PC-9 (cell line): ENCODE measurements around the gene MAP3K20. TPM values are rescaled to one million over a fixed set of nuclear protein-coding genes. Genes with fewer than 3 reads are reported as not detected.

Source experiments
- BruUV-seq: library from RNA; stranded (reverse); fragments of 400-500 nt; replicated peaks from 2 replicates; lab custom pipeline; 2021; lab: Mats Ljungman, UMichigan
- CTCF ChIA-PET: fragments of 300-600 bp; sonication (Branson Sonifier 250); formaldehyde crosslinking; loops from one replicate; lab custom pipeline; 2022; ENCODE audit warnings: antibody characterized with exemption; lab: Charles Lee
- POLR2A ChIA-PET: fragments of 300-600 bp; sonication (Branson Sonifier 250); formaldehyde crosslinking; loops from one replicate; lab custom pipeline; 2022; ENCODE audit warnings: antibody characterized with exemption; ENCODE audit not compliant: unreplicated experiment; lab: Charles Lee
- DNase-seq, 2 experiments: peaks; one replicate each; pipeline versions ENCODE4 v3.0.0 to v3.0.0-alpha.2; 2015 to 2022; ENCODE audit warnings: mixed read lengths in 1 of 2
- H2AFZ ChIP-seq: fragments of 200-600 bp; sonication (generic); 2 replicates; pipeline ENCODE4 v1.8.1; 2017; ENCODE audit warnings: antibody characterized with exemption
- H3F3A ChIP-seq: fragments of 200-600 bp; sonication (generic); 2 replicates; pipeline ENCODE4 v1.8.1; 2017; ENCODE audit warnings: antibody characterized with exemption, mild to moderate bottlenecking, low read depth; ENCODE audit not compliant: insufficient read depth
- H3K27ac ChIP-seq: fragments of 200-600 bp; sonication (generic); 2 replicates; pipeline ENCODE4 v1.6.1; 2016; ENCODE audit warnings: mixed run types
- H3K27me3 ChIP-seq: fragments of 200-600 bp; sonication (generic); 2 replicates; pipeline ENCODE4 v1.6.1; 2016; ENCODE audit warnings: low read depth, mixed run types; ENCODE audit not compliant: insufficient read depth
- H3K36me3 ChIP-seq: fragments of 200-600 bp; sonication (generic); 2 replicates; pipeline ENCODE4 v1.6.1; 2016; ENCODE audit warnings: low read depth, mixed run types
- H3K4me1 ChIP-seq: fragments of 200-600 bp; sonication (generic); replicated peaks from 2 replicates; pipeline ENCODE4 v1.6.1; 2016; ENCODE audit warnings: mixed run types; ENCODE audit not compliant: insufficient read depth
- H3K4me2 ChIP-seq: fragments of 200-600 bp; sonication (generic); 2 replicates; pipeline ENCODE4 v1.6.1; 2017; ENCODE audit warnings: mixed run types
- H3K4me3 ChIP-seq: fragments of 200-600 bp; sonication (generic); 2 replicates; pipeline ENCODE4 v1.6.1; 2016; ENCODE audit warnings: mixed run types
- H3K79me2 ChIP-seq: fragments of 200-600 bp; sonication (generic); 2 replicates; pipeline ENCODE4 v1.6.1; 2017; ENCODE audit warnings: low read depth, mixed run types
- H3K9me2 ChIP-seq: fragments of 200-600 bp; sonication (generic); 2 replicates; pipeline ENCODE4 v1.8.1; 2017; ENCODE audit warnings: mild to moderate bottlenecking; ENCODE audit not compliant: insufficient read depth
- H3K9me3 ChIP-seq: fragments of 200-600 bp; sonication (generic); 2 replicates; pipeline ENCODE4 v1.8.1; 2016; ENCODE audit warnings: low read depth; ENCODE audit not compliant: insufficient read depth
- H4K20me1 ChIP-seq: fragments of 200-600 bp; sonication (generic); 2 replicates; pipeline ENCODE4 v1.8.1; 2017; ENCODE audit not compliant: insufficient read depth
- EZH2 ChIP-seq: fragments of 200-600 bp; sonication (generic); IDR thresholded peaks from 2 replicates; pipeline ENCODE4 v1.8.0; 2017; ENCODE audit warnings: antibody characterized with exemption, low read depth
- intact Hi-C: fragments of 100-400 bp; cut with micrococcal nuclease; formaldehyde crosslinking; loops from one replicate; pipeline ENCODE4 v1.10.0; 2022; ENCODE audit not compliant: unreplicated experiment
- total RNA-seq: library from RNA; stranded (reverse); gene quantifications from 2 replicates; pipeline ENCODE4 v1.2.3, GENCODE V29; 2021
- TF ChIP-seq, protein P1 (sequence below): fragments of 200-600 bp; sonication (generic); conservative IDR thresholded peaks from 2 replicates; pipeline ENCODE4 v1.6.1; 2017; ENCODE audit warnings: mixed run types, antibody characterized with exemption, mild to moderate bottlenecking, moderate library complexity

The MAP3K20 gene
- total RNA-seq, 1 experiment from 2014 or later, result 58.5 TPM

DNA sequence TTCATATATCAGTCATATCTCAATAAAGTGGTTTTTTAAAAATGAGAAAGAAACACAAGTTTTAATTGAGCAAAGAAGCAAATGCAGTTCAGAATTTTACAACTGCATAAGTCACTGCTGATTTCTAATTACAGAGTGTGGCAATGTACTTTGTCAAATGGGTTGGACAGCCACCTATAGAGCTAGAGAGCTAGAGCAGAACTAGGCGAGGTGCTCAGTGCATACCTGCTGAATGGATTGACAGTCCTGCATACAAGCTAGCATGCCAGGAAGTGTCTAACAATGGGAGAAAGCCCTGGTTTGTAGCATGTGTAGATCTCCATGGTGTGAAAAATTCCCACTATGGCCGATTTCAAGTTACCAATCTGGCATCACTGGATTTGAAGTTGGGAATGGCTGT lies 172.7 kb downstream of the MAP3K20 start:
- Histone ChIP-seq H2AFZ (no peak overlapping the region), H3K4me2 (no peak overlapping the region), H3K27ac (no peak overlapping the region), H3K36me3 (no peaks in the 10 kb centered on the region), H3K27me3 (no peaks in the 10 kb centered on the region), H3K4me1 (no peaks in the 10 kb centered on the region), H3K9me2 (no peaks in the 10 kb centered on the region), H3F3A (no peaks in the 10 kb centered on the region), H4K20me1 (no peaks in the 10 kb centered on the region), H3K9me3 (no peaks in the 10 kb centered on the region), H3K4me3 (no peak overlapping the region), H3K79me2 (no peaks in the 10 kb centered on the region)
- no TSS peak for BruUV-seq
- no peak for TF ChIP-seq EZH2
- TF ChIP-seq, protein P1, sequence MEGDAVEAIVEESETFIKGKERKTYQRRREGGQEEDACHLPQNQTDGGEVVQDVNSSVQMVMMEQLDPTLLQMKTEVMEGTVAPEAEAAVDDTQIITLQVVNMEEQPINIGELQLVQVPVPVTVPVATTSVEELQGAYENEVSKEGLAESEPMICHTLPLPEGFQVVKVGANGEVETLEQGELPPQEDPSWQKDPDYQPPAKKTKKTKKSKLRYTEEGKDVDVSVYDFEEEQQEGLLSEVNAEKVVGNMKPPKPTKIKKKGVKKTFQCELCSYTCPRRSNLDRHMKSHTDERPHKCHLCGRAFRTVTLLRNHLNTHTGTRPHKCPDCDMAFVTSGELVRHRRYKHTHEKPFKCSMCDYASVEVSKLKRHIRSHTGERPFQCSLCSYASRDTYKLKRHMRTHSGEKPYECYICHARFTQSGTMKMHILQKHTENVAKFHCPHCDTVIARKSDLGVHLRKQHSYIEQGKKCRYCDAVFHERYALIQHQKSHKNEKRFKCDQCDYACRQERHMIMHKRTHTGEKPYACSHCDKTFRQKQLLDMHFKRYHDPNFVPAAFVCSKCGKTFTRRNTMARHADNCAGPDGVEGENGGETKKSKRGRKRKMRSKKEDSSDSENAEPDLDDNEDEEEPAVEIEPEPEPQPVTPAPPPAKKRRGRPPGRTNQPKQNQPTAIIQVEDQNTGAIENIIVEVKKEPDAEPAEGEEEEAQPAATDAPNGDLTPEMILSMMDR, result no peak
- CTCF ChIA-PET, result no interaction called here
- DNase-seq, result no peak
- intact Hi-C loops, result no loop called here
- POLR2A ChIA-PET, result no interaction called here

GRCh38 chr2:173249661-173250641 lies 174.3 kb downstream of the MAP3K20 start:
- Histone ChIP-seq H4K20me1 (no peaks in the 10 kb centered on the region), H2AFZ (no peak overlapping the region), H3K4me1 (no peaks in the 10 kb centered on the region; the same call in 1 of the 2 replicates), H3K36me3 (no peaks in the 10 kb centered on the region), H3F3A (no peaks in the 10 kb centered on the region), H3K27me3 (no peaks in the 10 kb centered on the region), H3K4me2 (no peak overlapping the region), H3K9me3 (no peaks in the 10 kb centered on the region), H3K79me2 (no peaks in the 10 kb centered on the region), H3K27ac (no peak overlapping the region), H3K4me3 (no peak overlapping the region), H3K9me2 (no peaks in the 10 kb centered on the region)
- intact Hi-C loops, result loop anchor here (5.0 kb wide), 1 partner anchor 368 kb away; no protein-coding TSS in a partner anchor
- POLR2A ChIA-PET, result no interaction called here
- BruUV-seq, result no TSS peak
- CTCF ChIA-PET, result no interaction called here
- no peak for TF ChIP-seq EZH2
- TF ChIP-seq, protein P1, result no peak
- DNase-seq, result no peak

DNA sequence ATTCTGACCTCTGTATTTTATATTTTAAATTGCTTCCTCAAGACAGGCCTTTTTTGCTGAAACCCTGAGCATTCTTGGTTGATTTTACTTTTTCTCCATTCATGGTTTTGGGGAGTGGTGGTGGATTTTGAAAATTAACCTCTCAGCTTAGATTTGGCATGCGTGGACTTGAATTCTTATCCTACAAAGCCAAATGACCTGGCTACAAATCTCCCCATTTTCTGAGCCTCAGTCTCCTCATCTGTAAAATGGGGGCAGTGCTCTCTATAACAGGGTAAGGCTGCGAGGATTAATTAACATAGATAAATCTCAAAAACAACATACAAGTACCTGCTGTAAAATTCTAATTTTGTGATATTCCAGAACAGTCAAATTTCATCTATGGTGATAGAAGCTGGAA lies 175.6 kb downstream of the MAP3K20 start:
- ChIA-PET POLR2A (no interaction called here), CTCF (no interaction called here)
- H3K9me3 ChIP-seq, result no peaks in the 10 kb centered on the region
- H3F3A ChIP-seq, result no peaks in the 10 kb centered on the region
- intact Hi-C loops, result loop anchor here (5.0 kb wide), 1 partner anchor 369 kb away; no protein-coding TSS in a partner anchor
- no peaks in the 10 kb centered on the region for H3K79me2 ChIP-seq
- no peak overlapping the region for H3K27ac ChIP-seq
- H3K4me1 ChIP-seq, result no peaks in the 10 kb centered on the region; the same call in 1 of the 2 replicates
- TF ChIP-seq, protein P1, result no peak
- no peak for TF ChIP-seq EZH2
- no peak overlapping the region for H2AFZ ChIP-seq
- no peaks in the 10 kb centered on the region for H3K9me2 ChIP-seq
- H3K36me3 ChIP-seq, result no peaks in the 10 kb centered on the region
- H3K27me3 ChIP-seq, result no peaks in the 10 kb centered on the region
- DNase-seq, result no peak
- BruUV-seq, result no TSS peak
- no peak overlapping the region for H3K4me3 ChIP-seq
- no peaks in the 10 kb centered on the region for H4K20me1 ChIP-seq
- H3K4me2 ChIP-seq, result no peak overlapping the region
